NCI-H1417 (cell line): Measurements from ENCODE around the gene ABHD17A.
"Not testable (repeated sequence)": the region's sequence is repeated elsewhere in the genome, so short reads cannot be mapped to it uniquely, and the experiment has no call there.

Experiments
- DNase-seq, 3 experiments: peaks; one replicate each; lab custom pipeline; 2025; lab: John Stamatoyannopoulos, UW

ABHD17A gene

GRCh38 chr19:1881393-1882088 is 3.8 kb downstream of the ABHD17A start:
- DNase-seq = not testable (repeated sequence)

DNA sequence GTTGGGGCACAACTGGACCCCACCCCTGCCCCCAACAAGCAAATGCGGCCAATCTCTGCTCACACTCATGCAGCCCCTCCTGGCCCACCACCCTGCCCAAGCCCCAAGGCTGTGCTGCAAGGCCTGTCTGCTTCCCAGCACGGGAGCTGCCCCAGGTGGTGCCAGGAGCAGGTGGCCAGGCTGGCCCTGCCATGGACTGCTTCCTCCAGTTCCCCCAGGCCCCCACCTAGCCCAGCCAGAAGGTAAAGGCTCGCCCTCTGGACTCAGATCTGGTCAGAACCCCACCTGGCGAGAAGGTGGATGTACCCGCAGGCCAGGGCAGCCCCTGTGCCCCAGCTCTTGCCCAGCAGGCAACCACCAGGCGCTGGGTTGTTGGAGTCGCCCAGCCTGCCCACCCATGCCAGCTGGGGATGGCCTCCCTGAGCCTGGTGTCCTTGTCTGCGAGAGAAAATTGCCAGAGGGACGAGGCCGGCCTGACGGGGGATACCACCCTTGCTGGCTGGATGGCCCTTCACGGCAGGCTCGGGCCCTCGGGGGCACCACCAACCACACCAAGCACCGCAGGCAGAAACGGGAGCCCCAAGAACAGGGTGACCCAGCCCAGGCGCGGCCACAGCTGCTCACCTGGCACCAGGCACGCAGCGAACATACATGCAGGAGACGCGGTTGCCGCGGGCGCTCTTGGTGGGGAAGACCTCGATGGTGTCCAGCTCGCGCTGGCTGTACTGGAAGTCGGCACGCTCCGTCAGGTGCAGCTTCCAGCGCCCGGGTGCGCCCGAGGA is 4.5 kb downstream of the ABHD17A start:
- no peak for DNase-seq

DNA sequence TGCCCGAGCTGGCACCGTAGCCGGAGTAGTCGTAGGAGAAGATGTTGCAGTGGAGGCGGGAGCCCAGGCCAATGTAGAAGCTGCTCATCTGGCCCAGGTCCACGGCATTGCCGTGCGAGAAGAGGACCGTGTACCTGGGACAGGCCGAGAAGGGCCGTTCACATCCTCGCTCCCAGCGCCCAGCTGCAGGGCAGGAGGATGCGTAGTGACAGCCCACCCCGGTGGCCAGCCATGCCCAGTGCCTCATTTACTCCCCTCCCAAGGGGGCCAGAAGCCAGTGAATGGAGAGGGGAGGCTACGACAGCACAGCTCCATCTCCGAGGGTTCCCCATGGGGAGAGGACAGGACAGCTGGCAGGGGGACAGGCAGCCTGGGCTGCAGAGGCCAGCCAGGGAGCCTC is 5.3 kb downstream of the ABHD17A start:
- not testable (repeated sequence) for DNase-seq

DNA sequence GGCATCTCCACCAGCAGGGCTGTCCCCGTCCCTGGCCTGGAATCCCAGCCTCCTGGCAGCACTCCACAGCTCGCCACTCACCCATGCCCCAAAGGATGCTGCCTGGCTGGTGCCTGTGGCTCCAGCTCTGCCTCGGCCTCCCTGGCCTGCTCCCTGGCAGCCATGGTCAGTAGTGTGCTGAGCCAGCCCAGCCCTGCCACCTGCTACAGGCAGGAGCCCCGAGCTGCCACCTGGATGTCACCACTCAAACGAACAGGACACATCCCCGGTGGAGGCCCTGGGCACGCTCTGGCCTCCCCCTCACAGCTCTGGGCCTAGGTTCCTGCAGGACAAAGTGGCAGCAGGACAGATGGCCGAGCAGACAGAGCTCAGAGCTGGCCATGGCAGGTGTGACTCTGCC is 6.7 kb downstream of the ABHD17A start:
- not testable (repeated sequence) for DNase-seq

DNA sequence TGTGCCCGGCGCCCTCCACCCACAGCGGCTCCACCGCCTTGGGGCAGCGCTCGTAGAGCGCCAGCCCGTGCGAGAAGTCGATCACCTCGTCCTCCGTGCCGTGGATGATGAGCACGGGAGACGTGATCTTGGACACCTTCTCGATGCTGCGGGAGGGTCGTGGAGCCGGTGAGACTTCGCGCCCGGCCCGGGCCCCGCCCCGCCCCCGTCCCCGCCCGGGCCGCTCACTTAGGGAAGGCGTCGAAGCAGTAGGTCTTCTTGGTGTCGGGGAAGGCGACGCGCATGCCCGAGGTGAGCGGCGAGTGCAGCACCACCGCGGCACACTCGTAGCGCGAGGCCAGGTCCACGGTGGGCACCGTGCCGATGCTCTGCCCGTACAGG is 8.0 kb downstream of the ABHD17A start:
- not testable (repeated sequence) for DNase-seq

- not testable (repeated sequence) for DNase-seq
Measured at GRCh38 chr19:1876496-1877279, 8.6 kb downstream of the ABHD17A start.

DNA sequence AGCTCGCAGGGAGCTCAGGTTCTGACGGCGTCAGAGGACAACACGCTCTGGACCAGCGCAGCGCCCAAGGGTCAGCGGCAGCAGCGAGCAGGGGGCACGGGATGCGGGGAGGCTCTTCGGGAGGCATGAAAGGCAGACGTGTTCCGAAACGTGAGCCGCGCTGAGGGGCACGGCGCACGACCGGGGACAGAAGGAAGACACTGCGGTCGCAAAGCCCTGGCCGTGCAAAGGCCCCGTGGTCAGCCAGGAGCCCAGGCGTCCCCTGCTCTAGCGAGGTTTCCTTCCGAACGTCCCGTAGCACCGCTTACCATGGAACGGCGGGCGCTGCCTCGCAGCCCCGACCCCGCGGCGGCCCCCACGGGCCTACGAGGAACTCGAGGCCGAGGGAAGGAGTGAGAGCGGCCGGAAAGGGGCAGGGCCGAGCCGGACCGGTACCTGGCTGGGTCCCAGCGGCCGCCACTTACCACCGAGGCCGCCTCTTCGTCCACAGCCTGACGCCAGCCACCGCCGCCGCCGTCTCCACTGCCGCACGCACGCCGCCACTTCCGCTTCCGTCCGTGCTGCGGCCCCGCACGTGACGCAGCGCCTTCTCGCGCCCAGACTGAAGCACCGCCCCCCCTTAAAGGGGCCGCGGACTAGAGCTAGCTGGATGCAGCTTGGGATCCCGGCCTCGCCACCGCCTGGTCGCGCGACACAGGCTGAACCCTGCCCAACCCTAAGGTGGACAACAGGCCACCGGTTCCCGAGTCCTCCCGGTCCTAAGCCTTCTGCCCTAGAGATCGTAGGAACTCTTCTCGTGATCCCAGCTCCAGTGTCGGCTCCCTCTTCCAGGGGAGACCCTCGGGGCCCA is 9.4 kb downstream of the ABHD17A start:
- peak; percentile 90 to 95 (median 93) for DNase-seq

DNA sequence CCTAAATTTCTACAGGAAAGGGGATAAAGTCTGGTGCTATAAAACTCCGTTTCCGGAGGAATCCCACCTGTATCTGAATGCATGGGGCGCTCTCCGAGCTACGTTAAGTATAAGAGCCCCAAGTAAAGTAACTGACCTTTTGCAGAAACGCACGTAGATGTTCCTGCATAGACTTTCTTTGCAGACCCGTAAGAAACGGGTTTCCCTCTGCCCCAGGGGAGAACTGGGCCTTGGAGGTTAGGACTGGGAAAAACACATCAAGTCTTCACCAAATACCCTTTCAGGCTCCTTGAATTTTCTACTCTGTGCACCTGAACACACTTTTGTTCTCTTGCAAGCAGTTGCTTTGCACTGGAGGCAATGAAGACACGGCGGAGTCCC is 10.0 kb downstream of the ABHD17A start:
- DNase-seq = peak in 1 of 3 experiments; percentile 61

DNA sequence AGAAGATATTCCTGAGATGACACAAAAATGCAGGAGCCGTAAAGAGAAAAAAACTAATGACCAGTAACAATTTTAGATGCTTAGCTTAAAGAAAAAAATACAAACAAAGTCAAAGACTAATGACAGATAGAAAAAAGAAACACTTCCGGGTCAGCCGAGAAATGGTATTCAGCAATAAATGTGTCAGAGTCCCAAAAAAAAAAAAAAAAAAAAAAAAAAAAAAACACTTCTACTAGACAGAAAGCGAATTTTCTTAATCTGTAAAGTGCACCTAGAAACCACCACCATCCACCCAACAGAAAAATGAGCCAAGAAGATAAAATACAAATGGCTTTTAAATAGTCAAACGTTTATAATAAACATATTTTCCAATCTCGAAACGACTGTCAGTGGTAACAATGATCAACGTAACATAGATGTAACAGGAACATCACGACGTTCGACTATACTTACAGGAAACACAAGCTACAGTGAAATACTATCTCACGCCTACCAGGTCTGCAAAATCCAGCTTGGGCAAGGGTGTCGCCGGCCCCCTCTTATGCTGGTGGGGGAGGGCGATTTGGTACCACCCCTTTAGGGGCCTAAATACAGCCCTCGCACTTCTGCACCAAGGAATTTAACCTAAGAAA is 10.6 kb downstream of the ABHD17A start:
- peak in 1 of 3 experiments; percentile 42 for DNase-seq

DNA sequence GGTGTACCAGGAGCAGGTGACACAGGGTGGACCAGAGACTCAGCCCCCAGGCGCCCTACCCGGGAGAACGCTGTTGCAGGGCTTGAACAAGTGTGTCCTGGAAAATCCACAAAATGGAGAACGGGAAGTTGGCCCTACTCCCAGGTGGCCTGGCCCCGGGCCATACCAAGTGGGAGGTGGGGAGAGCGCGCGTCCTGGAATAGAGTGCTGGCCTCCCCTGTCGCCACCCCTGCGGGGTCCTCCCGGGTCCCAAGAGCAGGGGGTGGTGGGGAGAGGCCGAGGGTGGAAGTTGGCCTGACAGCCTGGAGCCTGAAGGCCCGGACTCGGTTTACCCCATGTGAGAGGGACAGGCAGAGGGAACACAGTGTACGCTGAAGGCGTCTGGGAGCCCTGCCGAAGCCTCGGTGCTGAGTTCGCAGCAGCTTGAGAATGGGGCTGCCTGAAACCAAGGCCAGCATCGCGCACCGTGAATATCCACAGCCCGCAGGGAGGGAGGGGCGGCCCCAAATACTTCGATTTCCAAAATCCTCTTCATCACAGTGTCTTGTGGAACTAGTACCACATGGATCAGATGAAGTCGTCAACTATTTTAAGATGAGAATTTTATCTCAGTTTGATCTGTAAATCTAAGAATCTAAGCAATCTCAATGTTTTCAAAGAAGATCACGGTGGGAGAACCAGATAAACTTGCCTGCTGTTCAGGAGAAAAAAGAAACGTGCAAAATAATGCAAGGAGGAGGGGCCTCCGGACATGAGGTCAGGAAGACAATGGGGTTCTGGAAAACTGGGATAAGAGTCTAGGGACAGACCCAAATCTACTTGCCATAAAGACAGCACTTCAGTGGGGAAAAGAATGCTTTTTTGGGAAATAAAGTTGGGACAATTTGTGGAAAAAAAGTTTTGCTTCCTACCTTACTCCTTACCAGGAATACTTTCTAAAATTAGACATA is 11.5 kb downstream of the ABHD17A start:
- DNase-seq = no peak

- no peak for DNase-seq
Measured at GRCh38 chr19:1872807-1873523, 12.3 kb downstream of the ABHD17A start.

DNA sequence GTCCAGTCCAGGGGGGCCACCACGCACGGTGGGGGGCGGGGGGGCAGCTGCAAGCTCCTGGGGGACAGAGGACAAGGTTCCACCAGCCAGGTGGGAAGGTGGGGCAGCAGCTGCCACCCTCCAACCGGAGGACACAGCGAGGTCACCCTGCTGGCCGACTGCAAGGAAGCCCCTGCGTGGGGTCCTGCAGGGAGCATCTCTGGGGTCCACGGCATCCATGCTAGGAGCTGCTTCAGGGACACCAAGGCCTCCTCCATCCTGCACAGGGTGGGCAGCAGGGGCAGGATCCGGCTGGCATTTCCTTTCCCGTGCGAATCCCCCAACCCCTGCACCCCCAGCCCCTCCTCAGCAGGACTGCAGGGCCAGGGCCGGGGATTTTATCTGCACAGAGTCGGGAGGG is 13.7 kb downstream of the ABHD17A start:
- DNase-seq = no peak

GRCh38 chr19:1871140-1871597 is 14.1 kb downstream of the ABHD17A start:
- DNase-seq = peak in 1 of 3 experiments; percentile 24

DNA sequence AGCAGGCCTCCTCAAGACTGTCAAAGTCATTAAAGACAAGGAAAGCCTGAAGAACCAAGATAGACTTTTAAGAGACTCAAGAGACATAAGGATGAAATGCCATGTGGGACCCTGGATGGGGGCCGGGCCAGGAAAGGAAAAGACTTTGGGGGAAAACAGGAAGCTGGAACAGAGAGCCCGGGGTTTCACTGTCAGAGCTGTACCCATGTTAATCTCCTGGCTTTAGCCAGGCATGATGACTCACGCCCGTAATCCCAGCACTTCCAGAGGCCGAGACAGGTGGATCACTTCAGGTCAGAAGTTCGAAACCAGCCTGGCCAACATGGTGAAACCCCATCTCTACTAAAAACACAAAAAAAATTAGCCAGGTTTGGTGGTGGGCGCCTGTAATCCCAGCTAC is 16.3 kb downstream of the ABHD17A start:
- no peak for DNase-seq

- no peak for DNase-seq
Measured at GRCh38 chr19:1867349-1867724, 18.0 kb downstream of the ABHD17A start.

GRCh38 chr19:1866693-1867348 is 18.5 kb downstream of the ABHD17A start:
- no peak for DNase-seq

GRCh38 chr19:1865172-1866010 is 19.9 kb downstream of the ABHD17A start:
- DNase-seq = no peak
